ENCODE measurements around the gene NOMO2. TPM values are rescaled to one million over a fixed set of nuclear protein-coding genes. Genes with fewer than 3 reads are reported as not detected.
A peak's percentile ranks its signal among the peaks of the same experiment; 100 is the strongest.
"Not testable (repeated sequence)": the region's sequence is repeated elsewhere in the genome, so short reads cannot be mapped to it uniquely, and the experiment has no call there.

The NOMO2 gene
- polyA plus RNA-seq, 1 donor: 130 TPM

GRCh38 chr16:18401159-18401558, 160.7 kb downstream of the NOMO2 start:
- H3K36me3 ChIP-seq (ENCODE audit: control insufficient read depth, insufficient read depth, low read length); H3K27me3 ChIP-seq (ENCODE audit: control insufficient read depth, insufficient read depth, low read length); H3K9me3 ChIP-seq (ENCODE audit: control insufficient read depth, low read depth, low read length); DNase-seq; H3K4me1 ChIP-seq (ENCODE audit: control insufficient read depth, insufficient read depth, low read length); H3K27ac ChIP-seq (ENCODE audit: low read length): not testable (repeated sequence)
- peak overlapping the region; percentile 21 for H3K4me3 ChIP-seq (ENCODE audit: low read length)
- no CpG with 5 or more reads among the region's 38 CpGs for WGBS (ENCODE audit: insufficient coverage, low lambda C conversion rate)

GRCh38 chr16:18394363-18394762, 167.5 kb downstream of the NOMO2 start:
- H3K9me3 ChIP-seq (ENCODE audit: control insufficient read depth, low read depth, low read length); H3K36me3 ChIP-seq (ENCODE audit: control insufficient read depth, insufficient read depth, low read length); DNase-seq; H3K27me3 ChIP-seq (ENCODE audit: control insufficient read depth, insufficient read depth, low read length); H3K4me1 ChIP-seq (ENCODE audit: control insufficient read depth, insufficient read depth, low read length); H3K27ac ChIP-seq (ENCODE audit: low read length); H3K4me3 ChIP-seq (ENCODE audit: low read length): not testable (repeated sequence)
- no CpG with 5 or more reads among the region's 31 CpGs for WGBS (ENCODE audit: insufficient coverage, low lambda C conversion rate)

- DNase-seq; H3K9me3 ChIP-seq (ENCODE audit: control insufficient read depth, low read depth, low read length); H3K27ac ChIP-seq (ENCODE audit: low read length); H3K4me3 ChIP-seq (ENCODE audit: low read length); H3K4me1 ChIP-seq (ENCODE audit: control insufficient read depth, insufficient read depth, low read length); H3K36me3 ChIP-seq (ENCODE audit: control insufficient read depth, insufficient read depth, low read length); H3K27me3 ChIP-seq (ENCODE audit: control insufficient read depth, insufficient read depth, low read length): not testable (repeated sequence)
- no CpG with 5 or more reads among the region's 43 CpGs for WGBS (ENCODE audit: insufficient coverage, low lambda C conversion rate)
These were observed 174.1 kb downstream of the NOMO2 start for GRCh38 chr16:18387767-18388166.

GRCh38 chr16:18386517-18386916, 175.4 kb downstream of the NOMO2 start:
- WGBS (ENCODE audit: insufficient coverage, low lambda C conversion rate): no CpG with 5 or more reads among the region's 25 CpGs
- DNase-seq; H3K27me3 ChIP-seq (ENCODE audit: control insufficient read depth, insufficient read depth, low read length); H3K9me3 ChIP-seq (ENCODE audit: control insufficient read depth, low read depth, low read length); H3K4me3 ChIP-seq (ENCODE audit: low read length); H3K36me3 ChIP-seq (ENCODE audit: control insufficient read depth, insufficient read depth, low read length); H3K27ac ChIP-seq (ENCODE audit: low read length); H3K4me1 ChIP-seq (ENCODE audit: control insufficient read depth, insufficient read depth, low read length): not testable (repeated sequence)

DNA sequence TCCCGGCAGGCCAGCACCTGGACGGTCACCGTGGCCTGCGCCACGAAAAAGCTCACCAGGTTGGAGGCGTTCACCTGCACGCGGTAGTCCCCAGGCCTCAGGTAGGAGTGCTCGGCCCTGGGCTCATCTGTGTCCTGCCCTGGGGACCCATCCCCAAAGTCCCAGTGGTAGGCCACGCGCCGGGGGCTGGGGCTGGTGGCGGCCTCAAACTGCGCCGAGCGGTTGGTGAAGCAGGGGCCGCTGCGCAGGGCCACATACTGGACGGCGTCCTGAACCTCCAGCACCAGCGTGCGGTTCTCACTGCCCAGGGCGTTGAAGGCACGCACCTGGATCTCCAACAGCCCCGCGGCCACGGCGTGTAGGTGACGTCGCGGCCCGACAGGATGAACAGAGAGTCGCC, 176.6 kb downstream of the NOMO2 start:
- no CpG with 5 or more reads among the region's 33 CpGs for WGBS (ENCODE audit: insufficient coverage, low lambda C conversion rate)

GRCh38 chr16:18384869-18385268, 177.0 kb downstream of the NOMO2 start:
- not testable (repeated sequence) for DNase-seq; H3K27me3 ChIP-seq (ENCODE audit: control insufficient read depth, insufficient read depth, low read length); H3K4me1 ChIP-seq (ENCODE audit: control insufficient read depth, insufficient read depth, low read length); H3K36me3 ChIP-seq (ENCODE audit: control insufficient read depth, insufficient read depth, low read length); H3K4me3 ChIP-seq (ENCODE audit: low read length); H3K9me3 ChIP-seq (ENCODE audit: control insufficient read depth, low read depth, low read length); H3K27ac ChIP-seq (ENCODE audit: low read length)
- WGBS (ENCODE audit: insufficient coverage, low lambda C conversion rate): no CpG with 5 or more reads among the region's 31 CpGs

More for the DNA sequence above, 176.6 kb downstream of the NOMO2 start:
- not testable (repeated sequence) for H3K9me3 ChIP-seq (ENCODE audit: control insufficient read depth, low read depth, low read length); H3K4me1 ChIP-seq (ENCODE audit: control insufficient read depth, insufficient read depth, low read length); H3K4me3 ChIP-seq (ENCODE audit: low read length); H3K36me3 ChIP-seq (ENCODE audit: control insufficient read depth, insufficient read depth, low read length); H3K27ac ChIP-seq (ENCODE audit: low read length); H3K27me3 ChIP-seq (ENCODE audit: control insufficient read depth, insufficient read depth, low read length); DNase-seq

DNA sequence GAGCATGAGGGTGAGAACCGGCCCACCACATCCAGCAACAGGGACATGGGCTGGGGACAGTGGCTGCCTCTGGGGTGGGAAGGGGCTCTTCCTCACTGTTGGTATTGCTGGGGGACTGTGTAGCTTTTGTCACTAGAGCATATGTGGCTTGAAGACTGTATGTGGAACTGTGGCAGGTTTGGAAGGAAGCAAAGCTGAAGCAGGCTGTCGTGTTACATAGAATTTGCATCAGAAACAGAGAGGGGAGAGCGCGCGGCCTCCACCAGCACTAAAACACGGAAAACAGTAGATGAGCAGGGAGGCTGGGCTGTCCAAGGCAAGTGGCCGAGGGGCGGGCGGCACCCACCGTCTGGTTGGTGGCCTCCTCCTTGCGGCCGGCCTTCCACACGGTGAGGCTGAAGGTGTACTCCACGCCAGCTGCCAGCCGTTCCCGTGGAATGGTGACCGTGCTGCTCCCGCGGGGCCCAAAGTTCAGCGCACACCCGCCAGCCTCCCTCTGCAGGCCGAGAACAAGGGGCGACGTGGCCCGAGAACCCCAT, 177.7 kb downstream of the NOMO2 start:
- not testable (repeated sequence) for H3K4me3 ChIP-seq (ENCODE audit: low read length); H3K9me3 ChIP-seq (ENCODE audit: control insufficient read depth, low read depth, low read length); H3K36me3 ChIP-seq (ENCODE audit: control insufficient read depth, insufficient read depth, low read length); H3K27me3 ChIP-seq (ENCODE audit: control insufficient read depth, insufficient read depth, low read length); H3K4me1 ChIP-seq (ENCODE audit: control insufficient read depth, insufficient read depth, low read length); H3K27ac ChIP-seq (ENCODE audit: low read length); DNase-seq
- WGBS (ENCODE audit: insufficient coverage, low lambda C conversion rate): no CpG with 5 or more reads among the region's 25 CpGs

DNA sequence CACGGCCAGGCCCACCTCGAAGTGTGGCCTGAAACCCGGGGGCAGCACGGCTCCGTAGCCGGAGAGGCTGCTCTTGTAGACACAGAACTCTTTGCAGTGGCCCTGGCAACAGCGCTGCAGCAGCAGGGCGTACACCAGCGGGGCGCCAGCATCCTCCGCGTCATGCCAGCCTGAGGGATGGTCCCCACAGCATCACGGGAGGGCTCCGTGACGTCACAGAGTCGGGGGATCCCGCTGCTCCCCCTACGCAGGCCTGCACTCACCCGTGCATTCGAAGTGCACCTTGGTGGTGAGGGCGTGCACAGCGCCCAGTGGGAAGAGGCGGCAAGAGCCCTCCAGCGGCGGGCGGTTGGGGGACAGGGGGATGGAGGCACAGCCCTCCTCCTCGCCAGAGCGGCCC, 179.2 kb downstream of the NOMO2 start:
- H3K27me3 ChIP-seq (ENCODE audit: control insufficient read depth, insufficient read depth, low read length); H3K27ac ChIP-seq (ENCODE audit: low read length); H3K9me3 ChIP-seq (ENCODE audit: control insufficient read depth, low read depth, low read length); H3K4me3 ChIP-seq (ENCODE audit: low read length); H3K4me1 ChIP-seq (ENCODE audit: control insufficient read depth, insufficient read depth, low read length); DNase-seq; H3K36me3 ChIP-seq (ENCODE audit: control insufficient read depth, insufficient read depth, low read length): not testable (repeated sequence)
- WGBS (ENCODE audit: insufficient coverage, low lambda C conversion rate): no CpG with 5 or more reads among the region's 28 CpGs

Other genes starting within 250 kb of the NOMO2 start
- 0.21 TPM for gene NPIPA8, start 225.4 kb downstream of the NOMO2 start, polyA plus RNA-seq
- gene RPS15A, start 228.2 kb upstream of the NOMO2 start, polyA plus RNA-seq: 2,824 TPM
- 243 TPM for gene ARL6IP1, start 239.5 kb upstream of the NOMO2 start, polyA plus RNA-seq

Measured in large intestine (tissue), 3 donors.